ENCODE measurements around the gene P2RX7.
A peak's percentile ranks its signal among the peaks of the same experiment; 100 is the strongest.

The P2RX7 gene

GRCh38 chr12:121209221-121209620 lies 76.5 kb downstream of the P2RX7 start:
- ATAC-seq (ENCODE audit: insufficient read depth, low read depth) (no peak), DNase-seq (no peak)
- Histone ChIP-seq H3K4me1 (ENCODE audit: insufficient read depth, low read length) (peaks cover 23% of the 10 kb centered on the region), H3K36me3 (ENCODE audit: insufficient read depth, low read length) (no peaks in the 10 kb centered on the region; the same call in 1 of the 2 replicates), H2AFZ (ENCODE audit: low read depth, low read length) (peak overlapping the region; percentile 96), H3K4me2 (ENCODE audit: insufficient read depth, low read length) (peak overlapping the region; percentile 81), H3K9me3 (ENCODE audit: insufficient read depth, low read length, severe bottlenecking) (no peaks in the 10 kb centered on the region), H3K4me3 (ENCODE audit: low read depth in 1 of 2, low read length in 2 of 2) (peak overlapping the region in 1 of 2 experiments; percentile 91; a peak in 3 of 4 replicates), H3K79me2 (ENCODE audit: insufficient read depth, low read length) (peaks cover 10% of the 10 kb centered on the region; the same call in 1 of the 2 replicates), H3K27me3 (ENCODE audit: insufficient read depth, low read length, poor library complexity) (no peaks in the 10 kb centered on the region), H3K9ac (ENCODE audit: low read depth, low read length) (peak overlapping the region; percentile 92), H3K27ac (ENCODE audit: low read length) (peak overlapping the region; percentile 2; the same call in 1 of the 2 replicates), H4K20me1 (ENCODE audit: insufficient read depth, low read length) (no peaks in the 10 kb centered on the region)
- no peak for TF ChIP-seq CTCF (IDR thresholded peaks at IDR 0.05; ENCODE audit: borderline replicate concordance, extremely low read depth, low read length, poor library complexity, severe bottlenecking)
- TF ChIP-seq EZH2 (IDR thresholded peaks at IDR 0.05; ENCODE audit: borderline replicate concordance, low read depth, low read length, severe bottlenecking) = no peak

- Histone ChIP-seq H2AFZ (ENCODE audit: low read depth, low read length) (peak within 1 kb of the TSS; percentile 96), H3K4me2 (ENCODE audit: insufficient read depth, low read length) (peak within 1 kb of the TSS; percentile 81), H3K79me2 (ENCODE audit: insufficient read depth, low read length) (peaks cover 10% of the 10 kb centered on the region; the same call in 1 of the 2 replicates), H3K9ac (ENCODE audit: low read depth, low read length) (peak within 1 kb of the TSS; percentile 92), H3K4me1 (ENCODE audit: insufficient read depth, low read length) (peaks cover 23% of the 10 kb centered on the region), H4K20me1 (ENCODE audit: insufficient read depth, low read length) (no peaks in the 10 kb centered on the region), H3K36me3 (ENCODE audit: insufficient read depth, low read length) (no peaks in the 10 kb centered on the region; the same call in 1 of the 2 replicates), H3K27me3 (ENCODE audit: insufficient read depth, low read length, poor library complexity) (no peaks in the 10 kb centered on the region), H3K27ac (ENCODE audit: low read length) (peak within 1 kb of the TSS; percentile 78), H3K4me3 (ENCODE audit: low read depth in 1 of 2, low read length in 2 of 2) (peak within 1 kb of the TSS; percentile 48 to 91; a peak in 3 of 4 replicates), H3K9me3 (ENCODE audit: insufficient read depth, low read length, severe bottlenecking) (no peaks in the 10 kb centered on the region)
- ATAC-seq (ENCODE audit: insufficient read depth, low read depth) (peak; percentile 94), DNase-seq (peak; percentile 88)
- TF ChIP-seq CTCF (IDR thresholded peaks at IDR 0.05; ENCODE audit: borderline replicate concordance, extremely low read depth, low read length, poor library complexity, severe bottlenecking) (peak; percentile 64), EZH2 (IDR thresholded peaks at IDR 0.05; ENCODE audit: borderline replicate concordance, low read depth, low read length, severe bottlenecking) (no peak)
Measured at GRCh38 chr12:121209624-121210572, 77.2 kb downstream of the P2RX7 start, which contains the start of gene P2RX4. TSS of gene P2RX4 (plus strand) at chr12:121210129. CDS start at chr12:121210165, 36 bp downstream.

- no peak overlapping the region for H3K4me3 ChIP-seq (ENCODE audit: low read depth in 1 of 2, low read length in 2 of 2)
- no peak overlapping the region for H2AFZ ChIP-seq (ENCODE audit: low read depth, low read length)
- no peak overlapping the region for H3K4me2 ChIP-seq (ENCODE audit: insufficient read depth, low read length)
- no peaks in the 10 kb centered on the region for H3K9me3 ChIP-seq (ENCODE audit: insufficient read depth, low read length, severe bottlenecking)
- H3K36me3 ChIP-seq (ENCODE audit: insufficient read depth, low read length) = peaks cover 6% of the 10 kb centered on the region
- H4K20me1 ChIP-seq (ENCODE audit: insufficient read depth, low read length) = no peaks in the 10 kb centered on the region
- no peak for TF ChIP-seq EZH2 (IDR thresholded peaks at IDR 0.05; ENCODE audit: borderline replicate concordance, low read depth, low read length, severe bottlenecking)
- TF ChIP-seq CTCF (IDR thresholded peaks at IDR 0.05; ENCODE audit: borderline replicate concordance, extremely low read depth, low read length, poor library complexity, severe bottlenecking) = no peak
- DNase-seq (no peak), ATAC-seq (ENCODE audit: insufficient read depth, low read depth) (no peak)
- H3K27ac ChIP-seq (ENCODE audit: low read length) = no peak overlapping the region
- no peaks in the 10 kb centered on the region for H3K27me3 ChIP-seq (ENCODE audit: insufficient read depth, low read length, poor library complexity)
- H3K79me2 ChIP-seq (ENCODE audit: insufficient read depth, low read length) = peaks cover 10% of the 10 kb centered on the region; the same call in 1 of the 2 replicates
- peaks cover 23% of the 10 kb centered on the region for H3K4me1 ChIP-seq (ENCODE audit: insufficient read depth, low read length)
- no peak overlapping the region for H3K9ac ChIP-seq (ENCODE audit: low read depth, low read length)
Measured at GRCh38 chr12:121212875-121213274, 80.2 kb downstream of the P2RX7 start.

Data from DND-41 (cell line).